HEK293T (cell line): Measurements from ENCODE around the gene ZNF543.

ENCODE experiments used
- CTCF ChIA-PET: fragments of 350-600 bp; formaldehyde crosslinking; extraction: SDS; loops from one replicate; lab custom pipeline; 2021; ENCODE audit warnings: antibody characterized with exemption, inconsistent platforms; lab: Yijun Ruan, JAX
- POLR2A ChIA-PET: fragments of 350-600 bp; formaldehyde crosslinking; extraction: SDS; loops from one replicate; lab custom pipeline; 2020; ENCODE audit warnings: antibody characterized with exemption, inconsistent platforms; lab: Yijun Ruan, JAX
- DNase-seq: peaks from one replicate; pipeline ENCODE4 v3.0.0; 2012; ENCODE audit warnings: mixed read lengths; ENCODE audit errors: extremely low spot score
- ARNT ChIP-seq: fragments of 450-650 bp; IDR thresholded peaks from 2 replicates; pipeline ENCODE4 v1.6.1; 2017; ENCODE audit warnings: mild to moderate bottlenecking
- BHLHE40 ChIP-seq: fragments of 450-650 bp; IDR thresholded peaks from 2 replicates; pipeline ENCODE4 v1.6.1; 2016; ENCODE audit warnings: mild to moderate bottlenecking, moderate library complexity, borderline replicate concordance
- CTBP1 ChIP-seq: fragments of 450-650 bp; IDR thresholded peaks from 2 replicates; pipeline ENCODE4 v1.6.1; 2016; ENCODE audit warnings: borderline replicate concordance
- ELF4 ChIP-seq: fragments of 450-650 bp; IDR thresholded peaks from 2 replicates; pipeline ENCODE4 v1.6.1; 2017; ENCODE audit warnings: antibody characterized with exemption
- FOXA1 ChIP-seq: fragments of 450-650 bp; IDR thresholded peaks from 2 replicates; pipeline ENCODE4 v1.6.1; 2016; ENCODE audit warnings: mild to moderate bottlenecking
- FOXK2 ChIP-seq: fragments of 450-650 bp; IDR thresholded peaks from 2 replicates; pipeline ENCODE4 v1.6.1; 2016; ENCODE audit warnings: mild to moderate bottlenecking
- FOXM1 ChIP-seq: fragments of 450-650 bp; IDR thresholded peaks from 2 replicates; pipeline ENCODE4 v1.6.1; 2017; ENCODE audit warnings: mild to moderate bottlenecking, borderline replicate concordance
- HDGF ChIP-seq: fragments of 450-650 bp; IDR thresholded peaks from 2 replicates; pipeline ENCODE4 v1.6.1; 2017; ENCODE audit warnings: antibody characterized with exemption, borderline replicate concordance
- L3MBTL2 ChIP-seq: fragments of 450-650 bp; conservative IDR thresholded peaks from 2 replicates; pipeline ENCODE4 v1.6.1; 2016; ENCODE audit warnings: mild to moderate bottlenecking
- LEF1 ChIP-seq: fragments of 450-650 bp; IDR thresholded peaks from 2 replicates; pipeline ENCODE4 v1.6.1; 2017; ENCODE audit warnings: mild to moderate bottlenecking, borderline replicate concordance
- NFRKB ChIP-seq: fragments of 450-650 bp; IDR thresholded peaks from 2 replicates; pipeline ENCODE4 v1.6.1; 2016; ENCODE audit warnings: mild to moderate bottlenecking, moderate library complexity
- SP1 ChIP-seq: fragments of 450-650 bp; IDR thresholded peaks from 2 replicates; pipeline ENCODE4 v1.6.1; 2017
- SUZ12 ChIP-seq: fragments of 450-650 bp; IDR thresholded peaks from 2 replicates; pipeline ENCODE4 v1.6.1; 2016; ENCODE audit warnings: mild to moderate bottlenecking
- TARDBP ChIP-seq: fragments of 450-650 bp; IDR thresholded peaks from 2 replicates; pipeline ENCODE4 v1.6.1; 2016
- ZNF384 ChIP-seq: fragments of 450-650 bp; IDR thresholded peaks from 2 replicates; pipeline ENCODE4 v1.6.1; 2016
- TF ChIP-seq, protein P1 (sequence below): fragments of 450-650 bp; IDR thresholded peaks from 2 replicates; pipeline ENCODE4 v1.6.1; 2016

ZNF543 gene

DNA sequence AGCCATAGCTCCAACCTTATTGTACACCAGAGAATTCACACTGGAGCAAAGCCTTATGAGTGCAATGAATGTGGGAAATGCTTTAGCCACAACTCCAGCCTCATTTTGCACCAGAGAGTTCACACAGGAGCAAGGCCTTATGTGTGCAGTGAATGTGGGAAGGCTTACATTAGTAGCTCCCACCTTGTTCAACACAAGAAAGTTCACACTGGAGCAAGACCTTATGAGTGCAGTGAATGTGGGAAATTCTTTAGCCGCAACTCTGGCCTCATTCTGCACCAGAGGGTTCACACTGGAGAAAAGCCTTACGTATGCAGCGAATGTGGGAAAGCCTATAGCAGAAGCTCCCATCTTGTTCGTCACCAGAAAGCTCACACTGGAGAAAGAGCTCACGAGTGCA, 37.1 kb downstream of the ZNF543 start:
- no peak for DNase-seq
- ChIA-PET POLR2A (no interaction called here), CTCF (interaction anchor here (0.7 kb wide), 1 partner anchor 1704 kb away, joined by 3 read pairs; no protein-coding TSS in a partner anchor)
- TF ChIP-seq HDGF = no peak
- TF ChIP-seq ARNT = no peak
- TF ChIP-seq BHLHE40 = no peak
- no peak for TF ChIP-seq SP1
- TF ChIP-seq ZNF384 = no peak
- no peak for TF ChIP-seq L3MBTL2
- no peak for TF ChIP-seq FOXK2

DNA sequence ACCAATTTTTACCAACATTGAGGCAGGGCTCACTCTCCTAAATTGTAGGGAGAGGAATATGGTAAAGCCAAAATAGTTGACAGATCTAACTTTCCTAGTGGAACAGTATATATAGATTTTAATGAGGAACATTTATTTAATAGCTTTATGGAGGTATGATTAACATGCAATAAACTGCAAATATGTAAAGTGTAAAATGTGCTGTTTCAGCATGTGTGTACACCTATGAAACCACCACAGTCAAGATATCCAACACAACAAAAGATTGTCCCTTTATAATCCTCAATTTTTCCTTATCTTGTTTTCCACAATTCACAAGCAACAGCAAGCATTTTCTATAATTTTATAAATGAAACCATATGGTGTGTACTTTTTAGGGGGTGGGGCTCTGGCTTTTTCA, 39.0 kb downstream of the ZNF543 start:
- TF ChIP-seq, protein P1, sequence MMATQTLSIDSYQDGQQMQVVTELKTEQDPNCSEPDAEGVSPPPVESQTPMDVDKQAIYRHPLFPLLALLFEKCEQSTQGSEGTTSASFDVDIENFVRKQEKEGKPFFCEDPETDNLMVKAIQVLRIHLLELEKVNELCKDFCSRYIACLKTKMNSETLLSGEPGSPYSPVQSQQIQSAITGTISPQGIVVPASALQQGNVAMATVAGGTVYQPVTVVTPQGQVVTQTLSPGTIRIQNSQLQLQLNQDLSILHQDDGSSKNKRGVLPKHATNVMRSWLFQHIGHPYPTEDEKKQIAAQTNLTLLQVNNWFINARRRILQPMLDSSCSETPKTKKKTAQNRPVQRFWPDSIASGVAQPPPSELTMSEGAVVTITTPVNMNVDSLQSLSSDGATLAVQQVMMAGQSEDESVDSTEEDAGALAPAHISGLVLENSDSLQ = no peak
- no peak for TF ChIP-seq FOXK2
- TF ChIP-seq FOXA1 = no peak
- no peak for TF ChIP-seq ELF4
- TF ChIP-seq SP1 = no peak
- ChIA-PET POLR2A (no interaction called here), CTCF (no interaction called here)
- no peak for DNase-seq

DNA sequence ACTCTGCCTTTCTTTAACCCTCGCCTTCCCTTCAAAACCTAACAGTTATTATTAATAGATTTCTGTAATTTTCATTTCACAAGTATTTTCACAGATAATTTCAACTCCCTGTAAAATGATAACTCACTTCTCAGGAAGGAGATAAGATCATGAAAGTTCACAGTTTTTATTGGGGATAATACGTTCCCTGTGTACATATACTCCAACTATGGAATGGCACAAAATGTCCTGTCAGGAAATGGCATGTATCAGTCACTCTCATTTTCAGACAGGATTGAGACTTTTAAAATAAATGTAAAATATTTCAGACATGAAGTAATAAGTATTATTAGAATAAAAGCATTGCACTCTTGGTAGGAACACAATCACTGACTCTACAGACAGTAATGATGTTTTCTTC, 42.1 kb downstream of the ZNF543 start:
- ChIA-PET CTCF (no interaction called here), POLR2A (interaction anchor here (1.6 kb wide), 1 partner anchor 12 kb away, joined by 8 read pairs; the partner anchor contains the start of gene ZNF304)
- no peak for DNase-seq
- no peak for TF ChIP-seq ZNF384
- TF ChIP-seq FOXK2 = no peak
- TF ChIP-seq, protein P1 = no peak
- TF ChIP-seq FOXA1 = no peak
- TF ChIP-seq ARNT = no peak
- no peak for TF ChIP-seq SUZ12
- TF ChIP-seq NFRKB = no peak
- TF ChIP-seq CTBP1 = no peak
- TF ChIP-seq FOXM1 = no peak
- no peak for TF ChIP-seq SP1
- TF ChIP-seq BHLHE40 = no peak
- TF ChIP-seq TARDBP = no peak
- no peak for TF ChIP-seq ELF4
- TF ChIP-seq LEF1 = no peak

DNA sequence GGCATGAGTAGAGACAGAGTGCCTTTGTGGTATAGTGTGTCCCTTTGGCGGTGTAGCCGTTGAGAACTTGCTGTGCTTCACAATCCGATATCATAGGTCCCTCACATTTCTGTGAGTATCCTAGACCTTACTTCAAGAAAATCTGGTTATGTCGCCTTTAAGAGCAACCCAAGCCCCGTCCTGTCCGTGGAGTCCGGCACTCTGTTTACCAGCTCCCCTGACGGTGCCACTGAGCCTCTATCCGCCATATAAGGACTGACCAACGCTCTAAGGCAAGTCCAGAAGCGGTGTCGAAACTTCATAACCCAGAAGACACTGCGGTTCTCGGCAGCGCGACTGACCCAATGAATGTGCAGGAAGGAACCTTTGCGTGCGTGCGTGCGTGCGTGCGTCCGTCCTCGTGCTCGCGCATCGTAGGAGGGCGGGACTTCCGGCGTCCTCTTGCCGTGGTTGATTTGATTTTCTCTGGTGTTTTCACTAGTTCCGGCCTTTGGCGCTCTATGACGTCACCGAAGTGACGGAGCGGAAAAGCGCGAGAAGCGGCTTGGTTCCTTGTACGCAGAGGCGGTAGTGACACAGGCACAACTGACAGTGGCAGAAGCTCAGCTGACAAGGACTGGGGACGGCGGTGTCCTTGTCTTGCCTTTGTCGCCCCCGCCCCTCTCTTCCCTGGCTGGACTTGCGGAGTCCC, 42.9 kb downstream of the ZNF543 start, which contains the start of the genes TRAPPC2B and ZNF547:
Gene TRAPPC2B, plus strand, starts transcription at position 555 of the 691 bp plus-strand sequence. CDS start 1,283 bp downstream, outside the sequence.
Gene ZNF547, plus strand, starts transcription at position 555 of the 691 bp plus-strand sequence. CDS start 5,005 bp downstream, outside the sequence.
- DNase-seq = peak; percentile 90
- TF ChIP-seq FOXK2 (no peak), L3MBTL2 (peak; percentile 86), CTBP1 (no peak), BHLHE40 (no peak), HDGF (no peak)
- TF ChIP-seq, protein P1 = peak; percentile 42; the same call in 1 of the 2 replicates
- ChIA-PET POLR2A (interaction anchor here (1.0 to 1.6 kb wide), 2 partner anchors 12 to 26 kb away, joined by 5 to 8 read pairs; partner anchors contain the start of genes ZNF304 and ZNF548), CTCF (no interaction called here)

DNA sequence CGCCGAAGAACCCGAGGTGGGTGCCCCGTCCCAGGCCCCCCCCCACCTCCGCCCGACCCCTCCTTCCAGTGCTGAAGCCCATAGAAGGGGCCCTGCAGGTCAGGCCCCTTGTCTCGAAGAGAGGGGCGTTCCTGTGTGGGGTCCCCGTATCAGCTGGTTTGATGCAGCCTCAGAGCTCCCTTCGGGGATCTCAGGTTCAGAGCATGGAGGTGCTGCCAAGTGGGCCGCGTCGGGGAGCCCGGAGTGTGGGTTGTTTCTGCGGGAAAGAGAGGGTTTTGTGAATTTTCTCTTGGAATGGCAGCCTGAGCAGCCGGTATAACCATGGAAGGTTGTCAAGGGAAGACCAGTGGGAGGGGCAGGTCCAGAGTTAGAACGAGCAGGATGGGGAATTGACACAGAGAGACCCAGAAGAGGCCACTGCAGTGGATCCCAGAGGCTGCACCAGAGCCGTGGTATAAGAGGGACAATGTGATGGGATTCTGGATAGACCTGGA, 43.5 kb downstream of the ZNF543 start:
- peak; percentile 17 for DNase-seq
- CTCF ChIA-PET = no interaction called here
- POLR2A ChIA-PET = interaction anchor here (1.0 to 1.6 kb wide), 2 partner anchors 13 to 26 kb away, joined by 5 to 8 read pairs; partner anchors contain the start of genes ZNF304 and ZNF548
- TF ChIP-seq NFRKB (no peak), SP1 (no peak), FOXA1 (no peak), L3MBTL2 (no peak), LEF1 (no peak), TARDBP (no peak), CTBP1 (no peak), BHLHE40 (no peak), FOXK2 (no peak), ZNF384 (no peak)
- TF ChIP-seq, protein P1 = no peak

DNA sequence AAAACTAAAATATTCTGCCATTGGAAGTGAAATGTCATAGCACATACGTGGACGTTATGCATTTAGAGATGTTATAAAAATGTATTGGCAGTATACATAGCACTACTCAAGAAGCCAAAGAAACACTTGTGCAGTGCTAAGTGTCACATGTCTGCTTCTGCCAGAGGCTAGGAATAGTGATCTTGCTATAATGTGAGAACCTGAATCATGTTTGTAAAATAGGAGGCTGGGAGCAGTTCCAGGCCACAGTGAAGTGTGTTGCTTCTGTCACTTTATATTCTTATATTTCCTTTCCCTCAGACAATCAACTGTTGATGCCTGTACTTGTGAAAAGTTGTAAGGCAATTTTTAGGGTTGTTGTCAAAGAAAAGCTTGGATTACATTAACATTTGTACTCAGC, 46.5 kb downstream of the ZNF543 start:
- no peak for DNase-seq
- TF ChIP-seq ELF4 = no peak
- TF ChIP-seq SUZ12 = no peak
- TF ChIP-seq NFRKB = no peak
- no peak for TF ChIP-seq BHLHE40
- TF ChIP-seq ARNT = no peak
- no peak for TF ChIP-seq CTBP1
- no peak for TF ChIP-seq TARDBP
- TF ChIP-seq FOXA1 = no peak
- no peak for TF ChIP-seq SP1
- TF ChIP-seq, protein P1 = no peak
- TF ChIP-seq FOXM1 = no peak
- TF ChIP-seq L3MBTL2 = no peak
- ChIA-PET POLR2A (no interaction called here), CTCF (no interaction called here)
